IMR-90 (cell line): ENCODE data around the gene SNX33.

ENCODE experiments used
- CTCF ChIP-seq: conservative IDR thresholded peaks from 2 replicates; pipeline ENCODE4 v1.5.1; 2012; ENCODE audit warnings: mild to moderate bottlenecking, low read depth, low read length, improper control_type of control experiment
- POLR2A ChIP-seq: IDR thresholded peaks from 2 replicates; pipeline ENCODE4 v1.6.1; 2012; ENCODE audit warnings: mild to moderate bottlenecking, low read depth, low read length
- RCOR1 ChIP-seq: IDR thresholded peaks from 2 replicates; pipeline ENCODE4 v1.6.1; 2012; ENCODE audit warnings: mild to moderate bottlenecking, low read length, improper control_type of control experiment; ENCODE audit not compliant: insufficient replicate concordance
- USF2 ChIP-seq: fragments of 150-350 bp; IDR thresholded peaks from 2 replicates; pipeline ENCODE4 v1.6.1; 2017; ENCODE audit warnings: mild to moderate bottlenecking, antibody characterized with exemption, low read length, low read depth

DNA sequence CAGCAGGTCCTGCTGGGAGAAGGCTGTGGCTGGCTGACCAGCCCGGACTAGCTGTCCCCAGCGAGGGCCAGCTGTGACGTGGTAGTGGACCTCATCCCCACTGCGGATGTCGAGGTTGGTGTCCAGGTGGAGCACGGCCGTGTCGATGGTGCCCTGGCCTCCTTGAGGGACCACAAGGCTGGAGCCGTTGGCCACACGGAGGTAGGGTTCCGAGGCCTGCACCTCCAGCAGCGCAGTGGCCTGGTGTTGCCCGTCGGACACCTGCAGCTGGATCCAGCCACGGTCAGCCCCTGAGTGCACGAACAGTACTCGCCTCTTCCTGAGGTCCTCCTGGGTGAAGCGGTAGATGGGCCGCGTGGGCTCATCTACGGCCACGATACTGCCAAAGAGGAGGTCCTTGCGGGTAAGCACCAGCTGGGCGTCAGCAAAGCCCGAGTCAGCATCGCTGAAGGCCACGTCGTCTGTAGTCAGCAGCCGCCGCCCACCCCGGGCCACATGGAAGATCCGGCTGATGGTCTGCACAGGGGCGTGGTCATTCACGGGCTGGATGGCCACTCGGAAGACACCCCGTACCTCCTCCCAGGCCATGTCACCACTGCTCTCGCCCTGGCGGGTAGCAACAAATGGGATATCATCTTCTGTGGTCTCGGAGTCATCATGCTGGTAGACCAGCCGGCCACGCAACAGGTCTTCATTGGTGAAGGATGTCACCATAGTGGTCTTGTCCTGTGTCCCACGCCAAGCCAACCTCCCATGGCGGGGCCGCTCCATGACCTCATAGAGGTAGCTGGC is 40.0 kb downstream of the SNX33 start:
- TF ChIP-seq USF2 (no peak), CTCF (no peak), POLR2A (no peak), RCOR1 (no peak)
